Measurements from ENCODE around the gene EHD2.
"Not testable (repeated sequence)": the region's sequence is repeated elsewhere in the genome, so short reads cannot be mapped to it uniquely, and the experiment has no call there.

EHD2 gene

GRCh38 chr19:47777245-47778048 is 64.2 kb downstream of the EHD2 start:
- DNase-seq: not testable (repeated sequence)

GRCh38 chr19:47778049-47778953 is 65.1 kb downstream of the EHD2 start, which contains the start of gene SELENOW:
TSS of gene SELENOW (plus strand) at chr19:47778703. CDS start at chr19:47778786, 83 bp downstream.
- DNase-seq: peak; percentile 78

GRCh38 chr19:47778954-47779351 is 65.7 kb downstream of the EHD2 start:
- peak; percentile 26 for DNase-seq

- no peak for DNase-seq
These were observed 66.4 kb downstream of the EHD2 start for GRCh38 chr19:47779524-47780214.

- no peak for DNase-seq
These were observed 67.0 kb downstream of the EHD2 start for GRCh38 chr19:47780215-47780551.

- no peak for DNase-seq
These were observed 68.5 kb downstream of the EHD2 start for GRCh38 chr19:47781590-47782262.

GRCh38 chr19:47786566-47786965 is 73.3 kb downstream of the EHD2 start:
- no peak for DNase-seq

- DNase-seq: not testable (repeated sequence)
These were observed 74.1 kb downstream of the EHD2 start for GRCh38 chr19:47787307-47787706.

- DNase-seq: not testable (repeated sequence)
These were observed 76.6 kb downstream of the EHD2 start for GRCh38 chr19:47789811-47790210.

GRCh38 chr19:47790398-47790814 is 77.2 kb downstream of the EHD2 start:
- peak; percentile 90 for DNase-seq

GRCh38 chr19:47792616-47793015 is 79.4 kb downstream of the EHD2 start:
- DNase-seq: no peak
